ENCODE data around the gene DPH2.

The DPH2 gene

DNA sequence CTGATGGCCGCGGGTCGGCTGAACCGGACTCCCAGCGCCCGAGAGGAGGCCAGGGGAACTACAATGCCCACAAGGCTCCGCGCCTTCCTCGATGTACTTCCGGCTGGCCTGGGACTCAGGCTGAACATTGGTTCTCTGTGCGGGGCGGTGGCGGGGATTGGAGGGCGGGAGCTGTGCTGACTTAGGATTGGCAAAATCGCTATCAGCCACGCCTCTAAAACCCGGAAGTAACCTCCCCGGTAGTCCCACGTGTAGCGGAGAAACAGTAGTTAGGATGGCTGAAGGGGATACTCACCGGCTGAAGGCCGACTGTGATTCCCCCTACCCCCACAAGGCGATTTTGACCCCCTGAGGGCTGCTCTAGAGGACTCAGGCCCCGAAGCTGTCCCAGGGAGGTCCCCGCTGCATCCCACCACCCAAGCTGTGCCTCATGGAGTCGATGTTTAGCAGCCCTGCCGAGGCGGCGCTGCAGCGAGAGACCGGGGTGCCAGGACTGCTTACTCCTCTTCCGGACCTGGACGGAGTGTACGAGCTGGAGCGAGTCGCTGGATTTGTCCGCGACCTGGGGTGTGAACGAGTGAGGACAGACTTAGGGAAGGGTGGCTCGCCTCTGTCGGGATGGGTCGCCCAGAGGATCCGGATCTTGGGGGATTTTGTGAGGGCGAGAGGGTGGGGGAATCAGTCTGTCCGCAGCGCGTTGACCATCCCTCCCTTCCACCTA is at the start of gene DPH2:
DPH2 (plus strand) TSS at position 265 of the 721 bp plus-strand sequence; CDS start at position 431, 166 bp downstream.
- DNase-seq (ENCODE audit: low read depth): peak; percentile 93

DNA sequence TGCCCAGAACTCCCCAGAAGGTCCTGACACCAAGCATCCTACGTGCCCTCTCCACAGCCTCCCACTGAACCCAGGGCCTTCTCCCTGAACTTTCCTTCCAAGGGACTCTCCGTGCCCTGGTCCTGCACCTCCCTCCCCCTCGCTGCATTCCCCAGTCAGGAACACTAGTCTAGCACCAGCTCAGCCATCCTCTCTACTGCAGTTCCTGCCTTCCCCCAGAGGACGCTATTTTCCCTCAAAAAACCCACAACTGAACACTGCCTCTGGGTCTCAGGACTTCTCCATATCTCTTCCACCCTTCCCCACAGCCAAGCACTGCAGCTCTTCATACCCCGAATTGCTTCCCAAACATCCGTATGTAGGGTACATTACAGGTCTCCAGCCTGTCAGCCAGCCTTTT is 48.8 kb upstream of the DPH2 start:
- DNase-seq (ENCODE audit: low read depth): no peak

DNA sequence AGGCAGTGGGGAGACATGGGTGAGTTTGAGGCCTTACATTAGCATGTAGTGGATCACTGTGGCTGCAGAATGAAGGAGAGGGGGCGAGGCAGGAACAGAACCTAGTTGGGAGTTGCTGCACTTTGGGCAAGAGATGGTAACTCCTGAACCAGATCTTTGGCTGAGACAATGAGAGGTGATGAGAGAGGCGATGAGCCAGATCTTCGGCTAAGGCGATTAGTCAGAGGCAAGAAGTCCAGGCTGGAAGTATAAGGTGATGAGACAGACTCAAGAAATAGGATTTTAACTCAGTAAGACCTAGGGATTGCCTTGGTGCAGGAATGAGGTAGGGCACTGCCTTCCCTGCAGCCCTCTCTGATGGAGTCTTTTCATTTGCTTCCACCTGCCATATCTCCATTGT is 45.3 kb upstream of the DPH2 start:
- no peak for DNase-seq (ENCODE audit: low read depth)

DNA sequence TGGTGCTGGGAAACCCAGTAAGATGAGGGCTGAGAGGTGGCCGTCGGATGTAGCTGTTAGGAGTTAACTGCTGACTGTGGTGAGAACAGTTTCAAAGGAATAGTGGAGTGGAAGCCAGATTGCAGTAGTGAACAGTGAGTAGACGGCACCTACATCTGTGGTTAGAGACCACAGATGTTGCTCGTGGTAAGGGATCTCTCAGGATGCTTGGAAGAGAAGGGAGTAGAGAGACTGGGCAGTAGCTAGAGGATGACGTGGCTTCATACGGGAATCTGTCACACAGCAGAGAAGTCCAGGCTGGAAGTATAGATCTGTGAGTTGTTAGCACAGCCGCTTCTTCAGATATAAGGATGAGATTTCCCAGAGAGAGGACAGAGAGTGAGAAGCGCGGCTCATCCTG is 44.0 kb upstream of the DPH2 start:
- no peak for DNase-seq (ENCODE audit: low read depth)

DNA sequence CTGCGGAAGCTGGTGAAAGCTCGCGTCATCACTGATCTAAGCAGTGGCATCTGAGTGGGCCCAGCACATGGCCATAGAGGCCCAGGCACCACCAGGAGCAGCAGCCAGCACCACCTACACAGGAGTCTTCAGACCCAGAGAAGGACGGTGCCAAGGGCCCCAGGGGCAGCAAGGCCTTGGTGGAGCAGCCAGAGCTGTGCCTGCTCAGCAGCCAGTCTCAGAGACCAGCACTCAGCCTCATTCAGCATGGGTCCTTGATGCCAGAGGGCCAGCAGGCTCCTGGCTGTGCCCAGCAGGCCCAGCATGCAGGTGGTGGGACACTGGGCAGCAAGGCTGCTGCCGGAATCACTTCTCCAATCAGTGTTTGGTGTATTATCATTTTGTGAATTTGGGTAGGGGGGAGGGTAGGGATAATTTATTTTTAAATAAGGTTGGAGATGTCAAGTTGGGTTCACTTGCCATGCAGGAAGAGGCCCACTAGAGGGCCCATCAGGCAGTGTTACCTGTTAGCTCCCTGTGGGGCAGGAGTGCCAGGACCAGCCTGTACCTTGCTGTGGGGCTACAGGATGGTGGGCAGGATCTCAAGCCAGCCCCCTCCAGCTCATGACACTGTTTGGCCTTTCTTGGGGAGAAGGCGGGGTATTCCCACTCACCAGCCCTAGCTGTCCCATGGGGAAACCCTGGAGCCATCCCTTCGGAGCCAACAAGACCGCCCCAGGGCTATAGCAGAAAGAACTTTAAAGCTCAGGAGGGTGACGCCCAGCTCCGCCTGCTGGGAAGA is 39.5 kb upstream of the DPH2 start:
- no peak for DNase-seq (ENCODE audit: low read depth)

- no peak for DNase-seq (ENCODE audit: low read depth)
These were observed 38.9 kb upstream of the DPH2 start for GRCh38 chr1:43930949-43931275.

DNA sequence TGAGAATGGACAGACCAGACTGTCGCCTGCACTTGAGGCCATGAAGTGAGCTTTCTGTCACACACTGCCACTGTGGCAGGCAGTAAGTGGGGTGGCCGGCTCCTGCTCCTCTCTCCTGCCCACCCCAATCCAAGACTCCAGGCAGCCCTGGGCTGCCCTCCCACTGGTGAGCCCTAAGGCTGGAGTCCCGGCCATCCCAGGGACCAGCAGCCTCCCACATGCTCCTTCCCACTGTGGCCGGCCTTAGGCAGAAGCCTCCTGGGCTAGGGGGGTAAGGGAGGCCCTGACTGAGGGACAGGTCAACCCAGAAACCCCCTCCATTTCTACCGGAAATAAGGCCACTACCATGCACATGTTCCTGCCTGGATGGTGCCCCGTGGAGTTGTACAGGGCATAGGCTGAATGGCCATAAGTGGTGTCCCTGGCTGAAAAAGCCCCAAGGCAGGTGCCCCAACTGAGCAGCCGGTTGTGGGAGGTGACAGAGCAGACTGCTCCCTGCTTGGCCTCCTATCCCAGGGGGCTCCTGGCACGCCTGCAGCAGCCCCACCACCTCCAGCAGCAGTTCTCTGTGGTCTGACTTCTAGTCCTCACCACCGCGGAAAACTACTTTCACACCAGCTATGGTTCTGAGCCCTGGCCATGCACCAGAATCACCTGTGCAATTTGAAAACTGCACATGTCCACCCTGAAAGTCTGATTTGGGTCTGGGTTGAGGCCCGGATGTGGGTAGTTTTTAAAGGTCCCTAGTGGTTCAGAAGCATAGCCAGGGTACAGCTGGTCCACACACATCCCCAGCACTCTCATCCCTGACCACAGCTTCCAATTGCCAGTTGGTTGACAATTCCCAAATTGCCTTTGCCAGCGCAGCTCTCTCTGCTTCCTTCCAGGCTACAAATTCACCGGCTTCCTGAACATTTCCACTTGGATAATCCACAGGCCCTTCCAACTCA is 37.8 kb upstream of the DPH2 start:
- DNase-seq (ENCODE audit: low read depth): no peak

DNA sequence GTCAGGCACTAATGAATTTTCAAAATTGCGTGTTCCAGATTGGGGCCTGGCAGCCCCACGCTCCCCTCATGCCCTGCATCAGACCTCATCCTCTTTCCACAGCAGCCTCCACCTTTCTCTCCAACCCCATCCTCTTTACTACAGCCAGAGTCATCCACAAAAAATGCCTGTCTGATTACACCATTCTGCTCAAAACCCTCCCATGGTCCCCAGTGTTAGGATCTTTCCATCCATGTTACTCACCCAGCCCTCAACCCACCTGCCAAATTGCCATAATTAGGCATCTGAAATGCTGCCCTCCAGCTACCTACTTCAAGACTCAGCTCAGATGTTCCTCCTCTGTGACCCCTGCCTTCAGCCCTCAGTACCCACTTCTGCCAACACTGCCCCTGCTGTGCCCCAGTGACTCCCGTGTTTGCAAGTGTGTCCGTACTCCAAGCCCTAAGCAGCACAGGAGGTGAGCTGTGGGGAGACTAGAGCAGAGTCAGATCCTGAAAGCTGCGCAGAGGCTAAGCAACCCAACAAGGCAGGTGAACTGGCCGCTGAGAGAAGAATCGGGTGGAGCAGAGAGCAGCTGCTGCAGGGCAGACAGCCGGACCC is 36.9 kb upstream of the DPH2 start:
- DNase-seq (ENCODE audit: low read depth): no peak

DNA sequence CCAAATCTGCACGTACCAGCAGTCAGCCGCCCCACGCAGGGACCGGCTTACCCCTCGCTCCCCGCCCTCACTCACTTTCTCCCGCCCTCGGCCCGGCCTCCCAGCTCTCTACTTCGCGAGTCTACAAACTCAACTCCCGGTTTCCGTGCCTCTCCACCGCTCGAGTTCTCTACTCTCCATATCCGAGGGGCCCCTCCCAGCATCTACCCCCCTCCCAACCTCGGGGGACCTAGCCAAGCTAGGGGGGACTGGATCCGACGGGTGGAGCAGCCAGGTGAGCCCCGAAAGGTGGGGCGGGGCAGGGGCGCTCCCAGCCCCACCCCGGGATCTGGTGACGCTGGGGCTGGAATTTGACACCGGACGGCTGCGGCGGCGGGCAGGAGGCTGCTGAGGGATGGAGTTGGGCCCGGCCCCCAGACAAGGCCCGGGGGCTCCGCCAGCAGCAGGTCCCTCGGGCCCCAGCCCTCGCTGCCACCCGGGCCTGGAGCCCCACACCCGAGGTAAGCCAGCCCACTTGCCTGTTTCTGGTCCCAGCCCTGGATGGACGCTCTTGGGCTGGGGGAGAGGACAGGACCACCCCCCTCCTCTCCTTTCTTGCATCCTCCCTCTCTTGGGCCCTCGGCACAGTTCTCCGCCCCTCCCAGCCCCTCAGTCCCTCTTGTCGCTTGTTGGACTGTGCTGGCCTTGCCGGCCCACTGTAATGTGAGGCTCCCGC is 36.3 kb upstream of the DPH2 start, which contains the start of gene ARTN:
ARTN (plus strand) TSS at position 416 of the 715 bp plus-strand sequence. CDS start 1,856 bp downstream, outside the sequence.
- no peak for DNase-seq (ENCODE audit: low read depth)

DNA sequence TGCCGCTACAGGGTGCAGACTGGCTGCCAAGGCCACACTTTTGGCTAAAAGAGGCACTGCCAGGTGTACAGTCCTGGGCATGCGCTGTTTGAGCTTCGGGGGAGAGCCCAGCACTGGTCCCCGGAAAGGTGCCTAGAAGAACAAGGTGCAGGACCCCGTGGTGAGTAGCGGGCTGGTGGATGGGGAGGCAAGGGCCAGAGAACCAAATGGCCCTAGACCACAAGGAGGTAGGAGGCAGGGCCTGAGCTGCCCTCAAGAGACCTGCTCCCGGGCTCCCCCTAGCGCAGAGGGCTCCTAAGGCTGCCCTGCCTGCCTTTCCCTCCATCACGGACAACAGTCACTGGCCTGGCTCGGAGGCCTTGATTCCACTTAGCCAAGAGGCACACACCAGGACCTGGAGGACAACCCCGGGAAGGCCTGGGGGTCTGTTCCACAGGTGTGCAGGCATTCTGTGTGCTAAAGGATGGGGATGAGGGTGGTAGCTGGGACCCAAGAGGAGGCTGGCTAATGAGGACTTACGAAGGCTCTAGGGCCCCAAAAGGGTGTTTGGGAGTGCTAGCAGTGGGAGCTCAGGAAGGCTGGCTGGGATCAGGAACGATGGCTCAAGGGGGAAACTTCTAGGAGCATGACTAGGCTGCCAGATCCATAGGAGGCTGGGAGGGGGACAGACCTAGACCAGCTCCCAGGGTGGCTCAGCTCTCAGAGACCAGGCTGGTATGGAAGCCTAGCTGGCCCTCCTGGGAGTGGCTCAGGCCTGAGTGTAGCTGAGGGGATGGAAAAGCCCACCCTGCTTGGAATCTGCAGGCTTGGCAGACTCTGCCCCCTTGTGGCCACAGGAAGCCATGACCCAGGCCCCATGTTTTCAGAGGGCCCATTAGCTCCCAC is 35.5 kb upstream of the DPH2 start:
- DNase-seq (ENCODE audit: low read depth): peak; percentile 32

GRCh38 chr1:43934986-43935324 is 34.9 kb upstream of the DPH2 start:
- no peak for DNase-seq (ENCODE audit: low read depth)

DNA sequence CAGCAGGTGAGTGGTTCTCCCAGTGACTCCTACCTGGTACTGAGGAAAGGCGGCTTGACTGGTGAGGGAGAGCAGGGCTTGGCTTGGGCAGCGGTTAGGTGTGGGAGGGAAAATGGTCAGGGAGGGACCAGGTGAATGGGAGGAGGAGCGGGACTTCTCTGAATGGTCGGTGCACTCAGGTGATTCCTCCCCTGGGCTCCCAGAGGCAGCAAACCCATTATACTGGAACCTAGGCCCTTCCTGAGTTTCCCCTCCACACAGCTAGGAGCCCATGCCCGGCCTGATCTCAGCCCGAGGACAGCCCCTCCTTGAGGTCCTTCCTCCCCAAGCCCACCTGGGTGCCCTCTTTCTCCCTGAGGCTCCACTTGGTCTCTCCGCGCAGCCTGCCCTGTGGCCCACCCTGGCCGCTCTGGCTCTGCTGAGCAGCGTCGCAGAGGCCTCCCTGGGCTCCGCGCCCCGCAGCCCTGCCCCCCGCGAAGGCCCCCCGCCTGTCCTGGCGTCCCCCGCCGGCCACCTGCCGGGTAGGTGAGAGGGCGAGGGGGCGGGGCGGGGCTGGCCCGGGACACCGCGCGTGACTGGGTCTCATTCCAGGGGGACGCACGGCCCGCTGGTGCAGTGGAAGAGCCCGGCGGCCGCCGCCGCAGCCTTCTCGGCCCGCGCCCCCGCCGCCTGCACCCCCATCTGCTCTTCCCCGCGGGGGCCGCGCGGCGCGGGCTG is 33.9 kb upstream of the DPH2 start:
- no peak for DNase-seq (ENCODE audit: low read depth)

DNA sequence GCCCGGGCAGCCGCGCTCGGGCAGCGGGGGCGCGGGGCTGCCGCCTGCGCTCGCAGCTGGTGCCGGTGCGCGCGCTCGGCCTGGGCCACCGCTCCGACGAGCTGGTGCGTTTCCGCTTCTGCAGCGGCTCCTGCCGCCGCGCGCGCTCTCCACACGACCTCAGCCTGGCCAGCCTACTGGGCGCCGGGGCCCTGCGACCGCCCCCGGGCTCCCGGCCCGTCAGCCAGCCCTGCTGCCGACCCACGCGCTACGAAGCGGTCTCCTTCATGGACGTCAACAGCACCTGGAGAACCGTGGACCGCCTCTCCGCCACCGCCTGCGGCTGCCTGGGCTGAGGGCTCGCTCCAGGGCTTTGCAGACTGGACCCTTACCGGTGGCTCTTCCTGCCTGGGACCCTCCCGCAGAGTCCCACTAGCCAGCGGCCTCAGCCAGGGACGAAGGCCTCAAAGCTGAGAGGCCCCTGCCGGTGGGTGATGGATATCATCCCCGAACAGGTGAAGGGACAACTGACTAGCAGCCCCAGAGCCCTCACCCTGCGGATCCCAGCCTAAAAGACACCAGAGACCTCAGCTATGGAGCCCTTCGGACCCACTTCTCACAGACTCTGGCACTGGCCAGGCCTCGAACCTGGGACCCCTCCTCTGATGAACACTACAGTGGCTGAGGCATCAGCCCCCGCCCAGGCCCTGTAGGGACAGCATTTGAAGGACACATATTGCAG is 33.2 kb upstream of the DPH2 start:
- no peak for DNase-seq (ENCODE audit: low read depth)

- DNase-seq (ENCODE audit: low read depth): no peak
These were observed 32.5 kb upstream of the DPH2 start for GRCh38 chr1:43937179-43937865.

- DNase-seq (ENCODE audit: low read depth): no peak
These were observed 31.4 kb upstream of the DPH2 start for GRCh38 chr1:43938383-43938782.

DNA sequence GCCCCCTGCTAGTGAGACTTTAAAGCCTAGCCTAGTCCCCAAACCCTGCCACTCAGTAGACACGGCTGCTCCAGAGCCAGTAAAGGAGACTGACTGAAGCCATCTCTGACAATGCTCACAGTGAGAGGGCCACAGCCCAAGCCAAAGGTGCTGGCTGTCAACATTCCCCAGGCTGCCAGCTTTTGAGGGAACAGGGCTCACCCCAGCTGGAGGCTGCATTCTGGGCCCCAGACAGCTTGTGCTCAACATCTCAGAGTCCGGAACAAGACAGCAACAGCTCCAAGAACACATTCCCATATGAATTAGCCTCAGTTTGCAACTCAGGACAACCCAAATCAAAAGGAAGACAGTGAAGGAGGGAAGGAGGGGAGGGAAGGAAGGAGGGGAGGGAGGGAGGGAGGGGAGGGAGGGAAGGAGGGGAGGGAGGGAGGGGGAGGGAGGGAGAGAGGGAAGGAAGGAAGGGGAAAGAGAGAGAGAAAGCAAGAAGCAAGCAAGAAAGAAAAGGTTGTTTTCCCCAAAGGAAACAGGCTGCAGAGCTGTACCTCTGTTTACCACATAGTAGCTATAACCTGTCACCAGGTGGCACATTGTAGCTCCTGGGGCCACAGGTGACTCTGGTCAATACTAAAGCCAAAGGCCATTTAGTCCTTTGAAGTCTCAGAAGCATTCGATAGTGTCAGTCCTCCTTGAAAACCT is 30.8 kb upstream of the DPH2 start:
- DNase-seq (ENCODE audit: low read depth): no peak

GRCh38 chr1:43942411-43942810 is 27.4 kb upstream of the DPH2 start:
- DNase-seq (ENCODE audit: low read depth): no peak

DNA sequence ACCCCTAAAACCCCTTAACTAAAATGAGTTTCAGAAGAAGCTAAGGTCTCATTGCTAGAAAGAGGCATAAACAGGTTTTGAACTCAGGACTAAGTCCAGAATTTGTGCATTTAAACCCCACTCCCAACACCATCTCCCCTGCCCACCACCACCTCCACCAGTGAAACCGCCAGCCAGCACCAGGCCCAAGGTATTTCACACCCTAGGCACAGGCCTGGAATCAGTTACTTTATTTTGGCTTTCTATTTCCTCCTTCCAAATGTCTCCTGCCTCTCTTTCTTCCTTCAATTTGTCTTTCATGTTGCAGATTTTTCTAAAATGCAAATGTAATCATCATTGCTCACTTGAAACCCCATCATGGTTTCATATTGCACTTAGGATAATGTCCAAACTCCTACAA is 24.9 kb upstream of the DPH2 start:
- DNase-seq (ENCODE audit: low read depth): no peak

Data from stimulated activated CD8-positive, alpha-beta memory T cell treated with anti-CD3 and anti-CD28 coated beads, Interleukin-12 subunit alpha, Interleukin-12 subunit beta, amount 100 ng/mL, for 1 hour (primary cell).